Measurements from ENCODE around the gene MYZAP.

- no peak for TF ChIP-seq CTCF (optimal IDR thresholded peaks at IDR 0.05 in 1 of 3, IDR thresholded peaks at IDR 0.05 in 1 of 3, conservative IDR thresholded peaks at IDR 0.05 in 1 of 3; ENCODE audit: extremely low read depth in 1 of 3, insufficient read depth in 2 of 3, low read length in 3 of 3)
- TF ChIP-seq EZH2 (IDR thresholded peaks at IDR 0.05; ENCODE audit: low read length), result no peak
These were observed 21.4 kb upstream of the MYZAP start for GRCh38 chr15:57570340-57570739.
